GM10847 (cell line): ENCODE results near the gene OR6C76.

Experiments
- POLR2A ChIP-seq: IDR thresholded peaks from 2 replicates; pipeline ENCODE4 v1.6.1; 2011; ENCODE audit not compliant: insufficient read length; ENCODE audit errors: extremely low read depth

Gene OR6C76

DNA sequence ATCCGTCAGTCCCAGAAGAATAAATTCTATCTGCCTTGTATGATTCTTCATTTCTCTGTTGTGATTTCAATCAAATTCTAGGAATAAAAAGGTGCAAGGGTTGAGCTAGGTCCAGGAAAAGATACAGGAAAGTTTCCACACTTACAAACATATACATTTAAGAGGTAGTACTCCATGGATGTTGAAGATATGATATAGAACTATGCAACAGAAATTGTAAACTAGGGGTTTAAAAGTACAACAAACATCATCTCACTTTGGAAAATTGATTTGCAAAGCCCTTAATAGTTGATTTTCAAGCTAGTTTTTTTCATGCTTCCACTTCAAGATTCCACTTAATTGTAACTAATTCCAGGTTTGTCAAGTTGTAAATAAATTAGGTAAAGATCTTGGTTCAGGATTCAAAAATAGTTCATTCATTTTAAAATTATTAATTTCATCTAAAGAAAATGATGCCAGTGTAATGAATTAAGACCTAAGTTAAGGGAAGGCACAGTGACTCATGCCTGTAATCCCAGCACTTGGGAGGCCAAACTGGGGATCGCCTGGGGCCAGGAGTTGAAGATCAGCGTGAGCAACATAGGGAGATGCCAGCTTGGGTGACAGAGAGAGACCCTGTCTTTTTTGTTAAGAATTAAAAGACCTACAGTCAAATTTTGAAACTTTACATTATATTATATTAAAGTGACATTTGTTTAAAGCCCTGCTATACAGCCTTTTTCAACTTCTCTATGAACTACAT lies 44.2 kb downstream of the OR6C76 start, which contains the start of gene OR6C70:
OR6C70 (minus strand) TSS at position 51 of the 742 bp plus-strand sequence; CDS start at position 51, 0 bp downstream.
- TF ChIP-seq POLR2A = no peak

DNA sequence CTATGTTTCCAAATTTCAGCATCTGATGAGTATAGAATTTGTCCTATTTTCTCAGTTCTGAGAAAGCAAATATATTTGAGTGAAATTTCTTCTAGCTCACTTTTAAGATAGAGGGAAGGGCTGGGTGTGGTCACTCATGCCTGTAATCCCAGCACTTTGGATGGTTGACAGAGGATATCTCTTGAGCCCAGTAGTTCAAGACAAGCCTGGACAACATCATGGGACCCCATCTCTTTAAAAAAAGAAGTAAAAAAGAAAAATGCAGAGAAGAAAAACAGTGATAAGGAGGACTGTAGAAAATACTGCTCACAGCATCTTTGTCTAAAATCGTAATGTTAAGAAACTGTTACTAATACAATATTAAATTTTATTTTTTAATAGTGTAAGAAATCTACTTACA lies 46.2 kb downstream of the OR6C76 start:
- TF ChIP-seq POLR2A = no peak
